ENCODE measurements around the gene DDX20. TPM values are rescaled to one million over a fixed set of nuclear protein-coding genes. Genes with fewer than 3 reads are reported as not detected.
A peak's percentile ranks its signal among the peaks of the same experiment; 100 is the strongest.

DDX20 gene
- polyA plus RNA-seq, 1 of the 3 experiments (the other 2 are of a cell fraction) = 3.8 TPM

- Histone ChIP-seq H4K20me1 (ENCODE audit: insufficient read depth) (no peaks in the 10 kb centered on the region), H3K9ac (peak overlapping the region; percentile 92), H3K79me2 (ENCODE audit: insufficient read depth) (peaks cover 40% of the 10 kb centered on the region), H3K9me2 (no peaks in the 10 kb centered on the region), H3K36me3 (replicated peaks in 1 of 2; ENCODE audit: control insufficient read depth in 1 of 2, insufficient read depth in 2 of 2, low read length in 1 of 2) (peaks cover 21 to 23% of the 10 kb centered on the region in 2 experiments), H3K4me1 (ENCODE audit: control insufficient read depth in 1 of 2, insufficient read depth in 2 of 2, low read depth in 1 of 2, low read length in 1 of 2) (peaks cover 9 to 11% of the 10 kb centered on the region in 2 experiments; a peak in 3 of 4 replicates), H3K4me2 (peak overlapping the region; percentile 83), H3F3A (replicated peaks; ENCODE audit: insufficient read depth) (peaks cover 9% of the 10 kb centered on the region), H3K27me3 (ENCODE audit: insufficient read depth) (no peaks in the 10 kb centered on the region), H2AFZ (ENCODE audit: low read depth) (peak overlapping the region; percentile 97), H3K27ac (ENCODE audit: low read depth in 2 of 2, low read length in 1 of 2) (peak overlapping the region; percentile 96 to 99), H3K9me3 (no peaks in the 10 kb centered on the region), H3K4me3 (ENCODE audit: low read depth in 2 of 2, low read length in 1 of 2) (peak overlapping the region; percentile 96 to 99)
- TF ChIP-seq EP300 (IDR thresholded peaks at IDR 0.05; ENCODE audit: borderline replicate concordance in 1 of 2, low read depth in 1 of 2, low read length in 1 of 2) (no peak), GABPA (IDR thresholded peaks at IDR 0.05; ENCODE audit: low read depth) (no peak), YY1 (IDR thresholded peaks at IDR 0.05; ENCODE audit: low read depth) (no peak), SIN3A (IDR thresholded peaks at IDR 0.05; ENCODE audit: borderline replicate concordance, low read depth, low read length) (no peak), RFX5 (IDR thresholded peaks at IDR 0.05; ENCODE audit: low read length) (no peak), CHD2 (IDR thresholded peaks at IDR 0.05; ENCODE audit: low read length, partially characterized antibody) (no peak), TCF12 (IDR thresholded peaks at IDR 0.05) (no peak), GATA2 (CRISPR knock-in tag; IDR thresholded peaks at IDR 0.05) (no peak), ELF1 (IDR thresholded peaks at IDR 0.05) (no peak), MAX (IDR thresholded peaks at IDR 0.05; ENCODE audit: low read depth) (no peak), FOXM1 (IDR thresholded peaks at IDR 0.05; ENCODE audit: low read depth) (no peak), NRF1 (IDR thresholded peaks at IDR 0.05; ENCODE audit: low read depth, low read length) (no peak), NFIC (IDR thresholded peaks at IDR 0.05; ENCODE audit: borderline replicate concordance) (no peak), USF1 (IDR thresholded peaks at IDR 0.05; ENCODE audit: borderline replicate concordance, low read depth) (no peak), FOSL2 (IDR thresholded peaks at IDR 0.05; ENCODE audit: borderline replicate concordance, low read depth) (no peak), JUND (IDR thresholded peaks at IDR 0.05) (no peak), REST (IDR thresholded peaks at IDR 0.05; ENCODE audit: low read depth, low read length) (no peak)
- TF ChIP-seq, protein P1, sequence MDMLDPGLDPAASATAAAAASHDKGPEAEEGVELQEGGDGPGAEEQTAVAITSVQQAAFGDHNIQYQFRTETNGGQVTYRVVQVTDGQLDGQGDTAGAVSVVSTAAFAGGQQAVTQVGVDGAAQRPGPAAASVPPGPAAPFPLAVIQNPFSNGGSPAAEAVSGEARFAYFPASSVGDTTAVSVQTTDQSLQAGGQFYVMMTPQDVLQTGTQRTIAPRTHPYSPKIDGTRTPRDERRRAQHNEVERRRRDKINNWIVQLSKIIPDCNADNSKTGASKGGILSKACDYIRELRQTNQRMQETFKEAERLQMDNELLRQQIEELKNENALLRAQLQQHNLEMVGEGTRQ (IDR thresholded peaks at IDR 0.05; ENCODE audit: borderline replicate concordance, low read depth, low read length) = no peak
- no peak for DNase-seq
- POLR2A ChIA-PET = interaction anchor here (3.2 kb wide), 1 partner anchor 17 kb away, joined by 15 read pairs; the partner anchor contains the start of gene INKA2
- CTCF ChIA-PET = interaction anchor here (0.6 to 5.2 kb wide), 9 partner anchors 10 to 287 kb away, joined by 3 to 48 read pairs (median 4); no protein-coding TSS in a partner anchor
- WGBS (ENCODE audit: low lambda C conversion rate) = 1% methylated on average over 14 of the region's 35 CpGs
Measured at GRCh38 chr1:111756124-111756513, 418 bp downstream of the DDX20 start.

All from SK-N-SH (cell line).